Activated CD8-positive, alpha-beta memory T cell treated with anti-CD3 and anti-CD28 coated beads for 4 hours (primary cell): ENCODE data around the gene MRPS24.

Experiments
- DNase-seq, 2 donors: peaks; one replicate each; pipeline ENCODE4 v3.0.0-alpha.2; 2020; ENCODE audit warnings: low read depth in 2 of 2

Gene MRPS24

GRCh38 chr7:43877968-43878864 lies 8.9 kb upstream of the MRPS24 start:
- DNase-seq = no peak

- no peak for DNase-seq
These were observed 7.8 kb upstream of the MRPS24 start for GRCh38 chr7:43876976-43877745.

GRCh38 chr7:43876241-43876640 lies 6.9 kb upstream of the MRPS24 start:
- no peak for DNase-seq

DNA sequence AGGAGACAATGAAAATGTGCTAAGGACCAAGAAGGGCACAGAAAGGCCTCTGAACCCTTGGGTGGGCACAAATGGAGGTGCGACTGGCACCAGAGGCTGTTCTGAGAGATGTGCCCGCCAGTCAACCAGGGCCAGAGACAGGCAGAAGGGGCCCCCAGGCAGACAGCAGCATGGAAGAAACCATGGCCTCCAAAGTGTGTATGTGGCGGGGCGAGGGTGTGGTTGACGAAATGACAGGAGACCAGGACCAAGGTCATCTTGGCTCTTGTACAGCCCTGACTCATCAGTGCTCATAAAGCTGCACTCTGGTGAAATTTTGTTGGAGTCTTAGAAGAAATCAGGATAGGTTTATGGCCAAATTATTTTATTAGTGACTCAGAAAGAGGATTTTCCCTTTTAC lies 4.0 kb upstream of the MRPS24 start:
- no peak for DNase-seq

GRCh38 chr7:43872406-43873110 lies 3.2 kb upstream of the MRPS24 start:
- no peak for DNase-seq

- DNase-seq = no peak
These were observed 1.7 kb upstream of the MRPS24 start for GRCh38 chr7:43871064-43871463.

GRCh38 chr7:43870316-43870715 lies 999 bp upstream of the MRPS24 start:
- no peak for DNase-seq

GRCh38 chr7:43869867-43870240 lies 537 bp upstream of the MRPS24 start:
- no peak for DNase-seq

GRCh38 chr7:43868681-43869005 lies 674 bp downstream of the MRPS24 start:
- DNase-seq = no peak

GRCh38 chr7:43868181-43868580 lies 1.1 kb downstream of the MRPS24 start:
- no peak for DNase-seq

GRCh38 chr7:43865277-43865676 lies 4.0 kb downstream of the MRPS24 start:
- no peak for DNase-seq

DNA sequence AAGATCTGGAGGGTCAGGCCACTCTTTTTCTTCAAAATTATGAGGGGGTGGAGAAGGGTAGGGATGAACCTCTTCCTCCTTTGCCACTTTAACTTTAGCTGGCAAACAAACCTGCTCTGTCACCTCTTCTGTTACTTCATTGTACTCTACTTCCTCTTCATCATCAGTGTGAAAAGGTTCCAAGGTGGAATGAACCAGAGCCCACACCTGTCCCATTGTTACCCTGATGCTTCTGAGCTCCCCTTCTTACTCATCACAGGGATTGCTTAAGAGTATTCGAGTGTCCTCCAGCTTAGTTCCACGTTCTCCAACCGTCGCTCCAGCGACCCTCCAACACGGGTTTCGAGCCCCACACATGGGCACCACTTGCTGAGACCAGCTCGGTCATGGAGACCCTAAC lies 5.2 kb downstream of the MRPS24 start:
- DNase-seq = no peak

DNA sequence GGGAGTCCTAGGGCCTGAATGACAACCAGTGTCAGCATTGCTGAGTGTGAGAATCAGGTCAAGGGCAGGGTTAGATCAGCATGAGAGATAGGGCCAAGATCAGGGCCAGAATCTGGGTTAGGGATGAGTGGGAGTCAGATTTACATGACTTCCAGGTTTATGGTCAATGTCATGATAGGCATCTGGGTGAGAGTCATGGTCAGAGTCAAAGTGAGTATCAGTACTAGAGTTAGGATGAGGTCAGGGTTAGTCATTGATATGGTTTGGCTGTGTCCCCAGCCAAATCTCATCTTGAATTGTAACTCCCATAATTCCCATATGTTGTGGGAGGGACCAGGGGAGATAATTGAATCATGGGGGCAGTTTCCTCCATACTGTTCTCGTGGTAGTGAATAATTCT lies 12.3 kb downstream of the MRPS24 start:
- DNase-seq = no peak

DNA sequence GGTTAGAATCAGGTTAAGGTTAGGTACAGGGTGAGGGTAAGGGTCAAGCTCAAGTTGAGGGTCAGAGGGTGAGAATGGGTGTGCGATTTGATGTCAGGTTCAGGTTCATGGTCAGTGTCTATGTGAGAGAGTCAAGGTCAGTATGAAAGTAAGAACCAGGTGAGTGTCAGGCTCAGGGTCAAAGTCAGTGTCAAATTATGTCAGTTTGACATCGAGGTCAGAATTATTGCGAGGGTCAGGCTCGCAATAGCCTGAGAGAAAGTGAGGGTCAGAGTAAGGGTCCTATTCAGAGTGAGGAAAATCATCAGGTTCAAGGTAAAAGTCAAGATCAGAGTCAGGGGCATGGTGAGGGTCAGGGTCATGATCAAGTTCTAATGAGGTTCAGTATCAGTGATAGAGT lies 13.0 kb downstream of the MRPS24 start:
- no peak for DNase-seq

DNA sequence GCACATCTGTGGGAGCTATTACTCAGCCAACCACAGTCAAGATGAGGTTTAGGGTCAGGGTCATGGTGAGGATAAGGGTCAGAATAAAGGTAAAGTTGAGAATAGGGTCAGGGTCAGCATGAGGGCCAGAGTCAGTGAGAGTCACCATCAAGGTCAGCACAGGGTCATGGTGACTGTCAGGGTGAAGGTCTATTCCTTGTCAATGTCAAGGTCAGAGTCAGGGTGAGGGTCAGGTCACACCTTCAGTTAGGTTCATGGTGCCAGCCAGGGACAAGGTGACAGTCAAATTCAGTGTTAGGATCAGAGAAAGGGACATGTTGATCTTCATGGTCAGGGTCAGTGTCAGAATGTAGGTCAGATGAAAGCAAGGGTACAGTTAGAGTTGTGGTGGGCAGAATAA lies 14.1 kb downstream of the MRPS24 start:
- no peak for DNase-seq

- DNase-seq = no peak
These were observed 17.5 kb downstream of the MRPS24 start for GRCh38 chr7:43851805-43852204.

- DNase-seq = no peak
These were observed 18.8 kb downstream of the MRPS24 start for GRCh38 chr7:43850348-43851116.

- no peak for DNase-seq
These were observed 20.3 kb downstream of the MRPS24 start for GRCh38 chr7:43849047-43849446.

- DNase-seq = no peak
These were observed 21.8 kb downstream of the MRPS24 start for GRCh38 chr7:43847496-43847895.

DNA sequence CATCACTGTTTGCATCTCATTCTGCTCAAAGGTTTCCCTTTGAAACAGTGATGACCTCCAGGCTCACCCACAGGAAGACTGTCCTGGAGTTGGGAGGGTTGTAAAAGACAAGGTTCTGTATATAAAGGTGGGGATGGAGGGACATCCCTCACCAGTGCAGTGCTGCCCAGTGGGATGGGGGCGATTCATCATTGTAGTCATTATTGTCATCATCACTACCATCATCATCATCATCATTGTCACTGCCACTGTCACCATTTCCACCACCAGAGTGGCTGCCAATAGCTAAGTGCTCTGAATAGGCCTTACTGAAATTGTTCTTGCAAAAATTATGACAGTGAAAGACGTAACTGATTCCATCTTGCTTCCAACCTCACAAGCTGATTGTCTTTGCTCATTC lies 24.7 kb downstream of the MRPS24 start:
- DNase-seq = no peak

DNA sequence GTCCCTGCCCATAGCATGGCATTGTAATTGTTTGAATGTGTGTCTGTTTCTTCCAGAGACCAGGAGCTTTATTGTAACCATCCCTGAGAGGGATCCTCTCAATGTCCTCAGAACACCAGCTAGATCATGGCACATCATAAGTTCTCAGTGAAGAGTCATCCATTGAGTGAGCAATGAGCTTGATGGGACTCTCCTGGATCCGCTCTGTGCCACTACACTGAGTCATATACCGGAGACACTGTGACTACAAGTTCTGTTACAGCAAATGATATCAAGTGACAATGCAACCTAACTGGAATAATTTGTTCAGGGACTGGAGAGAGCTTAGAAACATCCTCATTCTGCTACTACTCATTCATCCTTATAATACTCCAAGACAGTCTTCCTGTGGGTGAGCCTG lies 25.1 kb downstream of the MRPS24 start:
- DNase-seq = no peak

GRCh38 chr7:43843296-43843695 lies 26.0 kb downstream of the MRPS24 start:
- DNase-seq = no peak
